22Rv1 (cell line): Measurements from ENCODE around the gene YIPF6.

ENCODE experiments used
- CTCF ChIP-seq: fragments of 450-650 bp; IDR thresholded peaks from 2 replicates; pipeline ENCODE4 v1.5.1; 2017; ENCODE audit warnings: mild to moderate bottlenecking
- ZFX ChIP-seq: fragments of 450-650 bp; IDR thresholded peaks from 2 replicates; pipeline ENCODE4 v1.6.1; 2017; ENCODE audit warnings: antibody characterized with exemption, borderline replicate concordance

GRCh38 chrX:68506649-68507048 is 7.8 kb downstream of the YIPF6 start:
- TF ChIP-seq CTCF (no peak), ZFX (no peak)
